Upper lobe of left lung (tissue), 4 donors: ENCODE results near the gene RNU6-9.

Experiments
- CTCF ChIP-seq, 6 experiments: fragments of 450-650 bp in 4 of 6; fragments of 200-600 bp in 2 of 6; sonication (generic) in 2 of 6; IDR thresholded peaks; one replicate each; pipeline ENCODE4 v1.5.1; 2016 to 2019; ENCODE audit warnings: antibody characterized with exemption in 6 of 6
- POLR2AphosphoS5 ChIP-seq, 2 donors: sonication (generic); formaldehyde crosslinking; IDR thresholded peaks; one replicate each; pipeline ENCODE4 v1.5.1; 2017; ENCODE audit warnings: antibody characterized with exemption in 2 of 2

- TF ChIP-seq CTCF (IDR thresholded peaks at IDR 0.05) (no peak), POLR2AphosphoS5 (IDR thresholded peaks at IDR 0.05) (no peak)
Observed at GRCh38 chr19:871446-872265, 21.6 kb upstream of the RNU6-9 start.
